HCT116 (cell line): ENCODE data around the gene CRIP2. TPM values are rescaled to one million over a fixed set of nuclear protein-coding genes. Genes with fewer than 3 reads are reported as not detected.

Experiments used
- ATAC-seq: fragments of 200-7000 bp; cut with Tn5 transposase; 2 replicates; pipeline ENCODE4 v1.9.1; 2020; ENCODE audit warnings: mild to moderate bottlenecking, moderate library complexity
- BruUV-seq: library from RNA; stranded (reverse); fragments of 400-500 nt; replicated peaks from 2 replicates; lab custom pipeline; 2021; lab: Mats Ljungman, UMichigan
- CTCF ChIA-PET: fragments of 300-600 bp; sonication (Branson Sonifier 250); formaldehyde crosslinking; loops from one replicate; lab custom pipeline; 2021; ENCODE audit warnings: antibody characterized with exemption; lab: Charles Lee
- POLR2A ChIA-PET: fragments of 300-600, 350-600 bp; sonication (Branson Sonifier 250); formaldehyde crosslinking; loops from one replicate; lab custom pipeline; 2021; ENCODE audit warnings: antibody characterized with exemption; lab: Charles Lee
- RAD21 ChIA-PET, 2 experiments: fragments of 300-600 bp; sonication (Branson Sonifier 250); formaldehyde crosslinking; loops; one replicate each; lab custom pipeline; 2023; ENCODE audit warnings: low total read pairs in 2 of 2; ENCODE audit not compliant: uncharacterized antibody in 2 of 2, unreplicated experiment in 2 of 2, low non-redundant PET in 1 of 2; lab: Charles Lee
- DNase-seq: peaks from one replicate; pipeline ENCODE4 v3.0.0-alpha.2; 2010; ENCODE audit warnings: low read depth, low spot score
- H2AFZ ChIP-seq: fragments of 200-600 bp; shearing (Covaris generic), sonication (generic); 2 replicates; pipeline ENCODE4 v1.6.1; 2017; ENCODE audit warnings: low read depth, mixed run types, mixed read lengths, antibody characterized with exemption, low read length; ENCODE audit not compliant: poor library complexity, severe bottlenecking
- H3K27ac ChIP-seq: 2 replicates; pipeline ENCODE4 v1.5.1; 2012; ENCODE audit warnings: low read depth, low read length
- H3K27me3 ChIP-seq: fragments of 200-600 bp; sonication (generic); 2 replicates; pipeline ENCODE4 v1.6.1; 2016; ENCODE audit warnings: mixed run types, low read length, mixed read lengths; ENCODE audit not compliant: insufficient read depth
- H3K36me3 ChIP-seq, 2 experiments: fragments of 200-500 bp in 1 of 2; fragments of 200-600 bp in 1 of 2; sonication (Bioruptor generic) in 1 of 2; sonication (generic) in 1 of 2; 2 replicates each; pipeline versions ENCODE4 v1.5.1 to v1.6.1; 2014 to 2016; ENCODE audit warnings: low read length in 2 of 2, inconsistent platforms in 1 of 2, mixed read lengths in 1 of 2, mixed run types in 1 of 2; ENCODE audit not compliant: insufficient read depth in 2 of 2, control insufficient read depth in 1 of 2
- H3K4me1 ChIP-seq, 2 experiments: fragments of 200-600 bp in 1 of 2; sonication (generic) in 1 of 2; 2 replicates each; pipeline versions ENCODE4 v1.5.1 to v1.6.1; 2012 to 2017; ENCODE audit warnings: low read length in 2 of 2, inconsistent platforms in 1 of 2, mild to moderate bottlenecking in 1 of 2, mixed read lengths in 1 of 2, mixed run types in 1 of 2, moderate library complexity in 1 of 2; ENCODE audit not compliant: insufficient read depth in 2 of 2, control insufficient read depth in 1 of 2
- H3K4me2 ChIP-seq: fragments of 200-600 bp; sonication (generic); 2 replicates; pipeline ENCODE4 v1.6.1; 2017; ENCODE audit warnings: mixed run types, low read length, mixed read lengths
- H3K4me3 ChIP-seq, 2 experiments: fragments of 200-600 bp in 1 of 2; sonication (generic) in 1 of 2; replicated peaks in 1 of 2; 2 replicates each; pipeline ENCODE4 v1.5.1; 2011 to 2016; ENCODE audit warnings: low read length in 2 of 2, control low read depth in 1 of 2, low read depth in 1 of 2, mild to moderate bottlenecking in 1 of 2, mixed read lengths in 1 of 2, mixed run types in 1 of 2
- H3K79me2 ChIP-seq: fragments of 200-600 bp; sonication (generic); 2 replicates; pipeline ENCODE4 v1.6.1; 2017; ENCODE audit warnings: mild to moderate bottlenecking, mixed run types, low read length, moderate library complexity, mixed read lengths; ENCODE audit not compliant: insufficient read depth
- H3K9ac ChIP-seq: fragments of 200-600 bp; sonication (generic); 2 replicates; pipeline ENCODE4 v1.6.1; 2016; ENCODE audit warnings: low read length, mixed read lengths
- H3K9me2 ChIP-seq: fragments of 200-600 bp; sonication (generic), shearing (Covaris generic); 2 replicates; pipeline ENCODE4 v1.6.1; 2017; ENCODE audit warnings: mixed run types, mild to moderate bottlenecking, moderate library complexity; ENCODE audit not compliant: insufficient read depth
- H3K9me3 ChIP-seq, 2 experiments: fragments of 200-500 bp in 1 of 2; fragments of 200-600 bp in 1 of 2; sonication (Bioruptor generic) in 1 of 2; sonication (generic) in 1 of 2; 2 replicates each; pipeline ENCODE4 v1.6.1; 2014 to 2017; ENCODE audit warnings: low read length in 2 of 2, mixed read lengths in 2 of 2, inconsistent platforms in 1 of 2, low read depth in 1 of 2, mild to moderate bottlenecking in 1 of 2, mixed run types in 1 of 2, moderate library complexity in 1 of 2; ENCODE audit not compliant: control insufficient read depth in 1 of 2, insufficient read depth in 1 of 2
- H4K20me1 ChIP-seq: fragments of 200-600 bp; sonication (generic), shearing (Covaris generic); 2 replicates; pipeline ENCODE4 v1.6.1; 2017; ENCODE audit warnings: mixed run types, mild to moderate bottlenecking, moderate library complexity; ENCODE audit not compliant: insufficient read depth
- SRF ChIP-seq: IDR thresholded peaks from 2 replicates; pipeline ENCODE4 v1.6.1; 2012; ENCODE audit warnings: low read depth
- YY1 ChIP-seq: IDR thresholded peaks from 2 replicates; pipeline ENCODE4 v1.6.1; 2011; ENCODE audit warnings: low read length, low read depth, moderate library complexity, mild to moderate bottlenecking; ENCODE audit not compliant: insufficient replicate concordance; ENCODE audit errors: extremely low read depth
- intact Hi-C: fragments of 100-400 bp; cut with micrococcal nuclease; formaldehyde crosslinking; loops from 2 replicates; pipeline ENCODE4 v1.10.0; 2022
- total RNA-seq: library from RNA; stranded (reverse); gene quantifications from one replicate; pipeline ENCODE4 v1.2.1, GENCODE V29; 2021; ENCODE audit not compliant: unreplicated experiment
- TF ChIP-seq, protein P1 (sequence below): IDR thresholded peaks from 2 replicates; pipeline ENCODE4 v1.6.1; 2012; ENCODE audit warnings: low read depth
- TF ChIP-seq, protein P2 (sequence below): IDR thresholded peaks from 2 replicates; pipeline ENCODE4 v1.6.1; 2012
- TF ChIP-seq, protein P3 (sequence below): IDR thresholded peaks from 2 replicates; pipeline ENCODE4 v1.6.1; 2012
- TF ChIP-seq, protein P4 (sequence below): IDR thresholded peaks from 2 replicates; pipeline ENCODE4 v1.6.1; 2011; ENCODE audit warnings: mild to moderate bottlenecking, low read length, moderate library complexity; ENCODE audit not compliant: insufficient replicate concordance; ENCODE audit errors: extremely low read depth

Gene CRIP2
- total RNA-seq, 1 experiment from 2014 or later = 31.1 TPM

GRCh38 chr14:105492031-105492970, 17.7 kb downstream of the CRIP2 start:
- Histone ChIP-seq H3K4me3 (peak overlapping the region; percentile 74 to 87), H3K9me2 (no peaks in the 10 kb centered on the region), H3K9me3 (no peaks in the 10 kb centered on the region), H3K27ac (peak overlapping the region; percentile 35; the same call in 1 of the 2 replicates), H3K36me3 (0 out of 4 replicates have a peak, but pooled peaks cover 0 to 3% of the 10 kb centered on the region in 2 experiments), H3K4me1 (peaks cover 20 to 34% of the 10 kb centered on the region in 2 experiments), H3K4me2 (peak overlapping the region; percentile 82), H3K9ac (peak overlapping the region; percentile 97), H3K27me3 (no peaks in the 10 kb centered on the region), H2AFZ (no peak overlapping the region), H4K20me1 (no peaks in the 10 kb centered on the region; the same call in 1 of the 2 replicates)
- POLR2A ChIA-PET = interaction anchor here (0.6 to 3.1 kb wide), 2 partner anchors 11 to 523 kb away, joined by 4 to 29 read pairs; no protein-coding TSS in a partner anchor
- intact Hi-C loops = loop anchor here (5.0 kb wide), 1 partner anchor 35 kb away; the partner anchor contains the start of gene TMEM121
- RAD21 ChIA-PET = interaction anchor here in 1 of 2 experiments (0.6 kb wide), 1 partner anchor 250 kb away, joined by 5 read pairs; no protein-coding TSS in a partner anchor
- CTCF ChIA-PET = interaction anchor here (1.2 to 1.5 kb wide), 3 partner anchors 12 to 402 kb away, joined by 3 to 9 read pairs (median 5); no protein-coding TSS in a partner anchor
- BruUV-seq = TSS peak; percentile 39
- no peak for ATAC-seq
- TF ChIP-seq, protein P1, sequence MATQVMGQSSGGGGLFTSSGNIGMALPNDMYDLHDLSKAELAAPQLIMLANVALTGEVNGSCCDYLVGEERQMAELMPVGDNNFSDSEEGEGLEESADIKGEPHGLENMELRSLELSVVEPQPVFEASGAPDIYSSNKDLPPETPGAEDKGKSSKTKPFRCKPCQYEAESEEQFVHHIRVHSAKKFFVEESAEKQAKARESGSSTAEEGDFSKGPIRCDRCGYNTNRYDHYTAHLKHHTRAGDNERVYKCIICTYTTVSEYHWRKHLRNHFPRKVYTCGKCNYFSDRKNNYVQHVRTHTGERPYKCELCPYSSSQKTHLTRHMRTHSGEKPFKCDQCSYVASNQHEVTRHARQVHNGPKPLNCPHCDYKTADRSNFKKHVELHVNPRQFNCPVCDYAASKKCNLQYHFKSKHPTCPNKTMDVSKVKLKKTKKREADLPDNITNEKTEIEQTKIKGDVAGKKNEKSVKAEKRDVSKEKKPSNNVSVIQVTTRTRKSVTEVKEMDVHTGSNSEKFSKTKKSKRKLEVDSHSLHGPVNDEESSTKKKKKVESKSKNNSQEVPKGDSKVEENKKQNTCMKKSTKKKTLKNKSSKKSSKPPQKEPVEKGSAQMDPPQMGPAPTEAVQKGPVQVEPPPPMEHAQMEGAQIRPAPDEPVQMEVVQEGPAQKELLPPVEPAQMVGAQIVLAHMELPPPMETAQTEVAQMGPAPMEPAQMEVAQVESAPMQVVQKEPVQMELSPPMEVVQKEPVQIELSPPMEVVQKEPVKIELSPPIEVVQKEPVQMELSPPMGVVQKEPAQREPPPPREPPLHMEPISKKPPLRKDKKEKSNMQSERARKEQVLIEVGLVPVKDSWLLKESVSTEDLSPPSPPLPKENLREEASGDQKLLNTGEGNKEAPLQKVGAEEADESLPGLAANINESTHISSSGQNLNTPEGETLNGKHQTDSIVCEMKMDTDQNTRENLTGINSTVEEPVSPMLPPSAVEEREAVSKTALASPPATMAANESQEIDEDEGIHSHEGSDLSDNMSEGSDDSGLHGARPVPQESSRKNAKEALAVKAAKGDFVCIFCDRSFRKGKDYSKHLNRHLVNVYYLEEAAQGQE = no peak
- TF ChIP-seq, protein P2, sequence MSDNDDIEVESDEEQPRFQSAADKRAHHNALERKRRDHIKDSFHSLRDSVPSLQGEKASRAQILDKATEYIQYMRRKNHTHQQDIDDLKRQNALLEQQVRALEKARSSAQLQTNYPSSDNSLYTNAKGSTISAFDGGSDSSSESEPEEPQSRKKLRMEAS = no peak
- TF ChIP-seq SRF (no peak), YY1 (no peak)
- TF ChIP-seq, protein P3, sequence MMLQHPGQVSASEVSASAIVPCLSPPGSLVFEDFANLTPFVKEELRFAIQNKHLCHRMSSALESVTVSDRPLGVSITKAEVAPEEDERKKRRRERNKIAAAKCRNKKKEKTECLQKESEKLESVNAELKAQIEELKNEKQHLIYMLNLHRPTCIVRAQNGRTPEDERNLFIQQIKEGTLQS = no peak
- TF ChIP-seq, protein P4, sequence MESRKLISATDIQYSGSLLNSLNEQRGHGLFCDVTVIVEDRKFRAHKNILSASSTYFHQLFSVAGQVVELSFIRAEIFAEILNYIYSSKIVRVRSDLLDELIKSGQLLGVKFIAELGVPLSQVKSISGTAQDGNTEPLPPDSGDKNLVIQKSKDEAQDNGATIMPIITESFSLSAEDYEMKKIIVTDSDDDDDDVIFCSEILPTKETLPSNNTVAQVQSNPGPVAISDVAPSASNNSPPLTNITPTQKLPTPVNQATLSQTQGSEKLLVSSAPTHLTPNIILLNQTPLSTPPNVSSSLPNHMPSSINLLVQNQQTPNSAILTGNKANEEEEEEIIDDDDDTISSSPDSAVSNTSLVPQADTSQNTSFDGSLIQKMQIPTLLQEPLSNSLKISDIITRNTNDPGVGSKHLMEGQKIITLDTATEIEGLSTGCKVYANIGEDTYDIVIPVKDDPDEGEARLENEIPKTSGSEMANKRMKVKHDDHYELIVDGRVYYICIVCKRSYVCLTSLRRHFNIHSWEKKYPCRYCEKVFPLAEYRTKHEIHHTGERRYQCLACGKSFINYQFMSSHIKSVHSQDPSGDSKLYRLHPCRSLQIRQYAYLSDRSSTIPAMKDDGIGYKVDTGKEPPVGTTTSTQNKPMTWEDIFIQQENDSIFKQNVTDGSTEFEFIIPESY = no peak
- TF ChIP-seq, all 23 proteins: peak for 0
- H3K79me2 ChIP-seq = peaks cover 18% of the 10 kb centered on the region
- DNase-seq = no peak
